Stimulated activated CD4-positive, alpha-beta T cell treated with anti-CD3 and anti-CD28 coated beads, TNF-alpha, amount 100 ng/mL, for 48 hours (primary cell): ENCODE data around the gene TPCN1.

Source experiments
- DNase-seq, 3 donors: peaks; one replicate each; pipeline ENCODE4 v3.0.0-alpha.2; 2020; ENCODE audit warnings: low read depth in 3 of 3

TPCN1 gene

DNA sequence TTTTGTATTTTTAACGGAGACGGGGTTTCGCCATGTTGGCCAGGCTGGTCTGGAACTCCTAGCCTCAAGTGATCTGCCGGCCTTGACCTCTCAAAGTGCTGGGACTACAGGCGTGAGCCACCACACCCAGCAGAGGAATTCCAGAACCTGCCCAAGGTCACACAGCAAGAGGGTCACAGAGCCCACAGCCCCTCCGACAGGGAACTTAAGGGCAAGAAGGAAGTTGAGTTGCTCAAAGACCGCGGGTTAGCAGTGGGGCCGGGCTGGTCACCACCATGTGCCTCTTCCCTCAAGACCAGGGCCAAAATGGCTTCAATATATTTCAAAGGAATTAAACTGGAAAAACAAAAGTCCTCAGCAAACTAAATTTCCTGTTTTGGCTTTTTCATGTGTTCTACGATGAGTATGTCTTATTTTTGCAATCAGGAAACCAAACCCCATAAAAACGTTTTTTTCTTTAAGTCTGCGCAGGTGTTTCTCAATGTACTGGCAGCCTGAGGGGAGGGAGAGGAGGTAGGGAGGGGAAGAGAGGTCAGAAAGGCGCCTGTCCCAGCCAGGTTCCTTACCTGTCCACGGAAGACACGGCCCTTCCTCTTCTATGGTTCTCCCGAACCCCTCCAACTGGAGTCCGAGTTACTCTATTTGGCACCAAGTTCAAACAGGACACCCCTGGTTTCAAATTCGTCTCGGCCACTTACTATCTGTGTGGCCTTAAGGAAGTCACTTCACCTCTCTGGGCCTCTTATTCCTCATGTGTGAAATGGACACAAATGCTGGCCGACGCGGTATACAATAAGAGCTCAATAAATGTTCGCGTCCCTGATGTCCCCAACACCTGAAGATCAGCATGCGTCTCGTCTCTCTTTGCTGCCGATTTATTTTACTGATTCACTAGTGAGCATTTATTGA, 112.9 kb downstream of the TPCN1 start:
- peak in 1 of 3 donors; percentile 9 for DNase-seq

DNA sequence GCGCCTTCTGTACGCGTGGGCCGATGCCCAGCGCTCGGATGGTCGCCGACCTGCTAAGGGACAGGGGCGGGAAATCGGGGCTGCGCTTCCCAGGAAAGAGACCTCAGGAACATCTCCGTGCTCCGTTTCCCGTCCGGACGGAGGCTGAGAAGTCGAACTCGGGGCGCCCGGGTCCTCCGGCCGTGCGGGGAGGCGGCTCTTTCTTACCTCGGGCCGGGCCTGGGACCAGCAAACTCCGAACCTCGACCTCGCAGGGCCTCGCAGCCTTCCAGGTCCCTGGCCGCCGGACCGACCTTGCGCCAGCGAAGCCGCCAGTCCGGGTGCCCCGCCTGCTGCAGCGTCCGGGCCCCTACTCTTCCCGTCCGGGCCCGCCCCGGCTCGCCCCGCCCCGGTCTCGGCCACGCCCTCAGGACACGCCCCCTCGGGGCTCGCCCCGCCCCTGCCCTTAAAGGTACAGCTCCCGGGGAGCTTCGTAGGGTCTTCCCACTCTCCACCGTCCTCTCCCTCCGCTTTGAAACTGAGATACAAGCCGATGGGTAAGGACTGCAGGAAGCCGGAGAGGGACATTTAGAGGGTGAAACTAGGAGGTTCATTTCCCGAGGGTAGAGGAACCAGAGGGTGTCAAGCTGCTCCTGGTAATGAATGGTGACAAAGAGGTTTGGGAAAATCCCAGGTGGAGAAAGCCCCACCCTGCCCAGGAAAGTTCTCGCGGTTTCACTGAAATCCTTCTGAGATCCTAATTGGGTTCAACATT, 113.7 kb downstream of the TPCN1 start, which contains the start of gene SLC8B1:
Gene SLC8B1 (minus strand): TSS at position 324 of the 754 bp plus-strand sequence. CDS start 2,231 bp downstream, outside the sequence.
- peak; percentile 76 to 85 (median 78) for DNase-seq

DNA sequence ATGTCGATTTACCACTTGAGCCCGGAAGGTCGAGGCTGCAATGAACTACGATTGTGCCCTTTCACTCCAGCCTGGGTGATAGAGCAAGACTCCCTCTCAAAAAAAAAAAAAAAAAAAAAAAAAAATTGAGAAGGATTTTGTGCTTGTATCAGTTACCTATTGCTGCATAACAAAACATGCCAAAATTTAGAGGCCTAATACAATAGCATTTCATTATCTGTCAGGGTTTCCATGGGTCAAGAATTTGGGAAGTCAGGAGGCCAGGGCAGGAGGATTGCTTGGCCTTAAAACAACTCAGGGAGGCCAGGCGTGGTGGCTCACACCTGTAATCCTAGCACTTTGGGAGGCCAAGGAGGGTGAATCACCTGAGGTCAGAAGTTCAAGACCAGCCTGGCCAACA, 118.3 kb downstream of the TPCN1 start:
- no peak for DNase-seq

DNA sequence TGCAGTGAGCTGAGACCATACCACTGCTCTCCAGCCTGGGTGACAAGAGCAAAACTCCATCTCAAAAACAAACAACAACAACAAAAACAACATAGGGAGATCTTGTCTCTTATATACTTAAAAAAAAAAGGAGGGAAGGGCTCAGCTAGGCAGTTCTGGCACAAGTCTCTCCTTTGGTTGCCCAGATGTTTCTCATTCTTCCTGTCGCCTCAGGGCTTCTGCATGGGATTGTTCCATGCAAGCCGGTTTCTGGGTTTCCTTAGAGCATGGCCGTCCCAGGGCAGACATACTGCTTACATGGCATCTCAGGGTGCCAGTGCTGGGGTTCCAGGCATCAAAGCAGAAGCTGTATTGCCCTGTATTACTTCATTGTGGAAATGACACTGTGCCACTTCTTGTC, 118.8 kb downstream of the TPCN1 start:
- no peak for DNase-seq

- no peak for DNase-seq
Observed at GRCh38 chr12:113341535-113341934, 120.3 kb downstream of the TPCN1 start.

- DNase-seq = no peak
Observed at GRCh38 chr12:113345318-113345717, 124.1 kb downstream of the TPCN1 start.

DNA sequence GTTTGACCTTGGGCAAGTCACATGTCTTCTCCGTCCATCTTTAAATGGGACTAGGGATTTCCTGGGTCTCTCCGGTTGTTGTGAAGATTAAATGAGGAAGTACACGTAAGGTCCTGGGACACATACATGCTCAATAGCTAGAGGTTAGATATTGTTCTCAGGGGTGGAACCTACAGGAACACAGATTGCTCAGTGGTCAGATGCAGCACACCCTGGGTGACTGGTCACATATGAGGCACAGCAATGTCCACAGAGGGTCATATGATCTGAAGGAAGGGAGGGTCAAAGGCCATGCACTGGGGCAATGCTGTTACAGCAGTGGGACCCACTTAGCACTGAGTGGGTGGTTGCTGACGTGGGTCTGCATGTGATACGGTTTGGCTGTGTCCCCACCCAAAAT, 125.1 kb downstream of the TPCN1 start:
- DNase-seq = no peak

GRCh38 chr12:113347107-113347506, 125.8 kb downstream of the TPCN1 start:
- DNase-seq = no peak

DNA sequence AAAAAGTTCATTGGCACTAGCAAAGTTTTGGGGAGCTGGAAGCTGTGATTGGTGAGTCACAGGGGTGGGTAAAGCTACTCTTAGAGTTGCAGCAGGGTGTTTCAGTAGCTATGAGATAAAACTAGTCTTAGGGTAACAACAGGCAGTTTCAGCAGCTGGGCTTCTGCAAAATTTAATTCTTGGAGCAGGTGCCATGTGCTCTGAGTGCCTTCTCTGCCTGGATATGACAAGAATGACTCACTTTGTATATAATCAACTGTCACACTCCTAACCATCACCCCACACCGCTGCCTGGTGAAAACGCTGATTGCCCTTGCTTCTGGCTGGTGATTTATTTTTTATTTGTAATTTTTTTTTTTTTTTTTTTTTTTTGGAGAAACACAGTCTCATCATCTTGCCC, 126.6 kb downstream of the TPCN1 start:
- no peak for DNase-seq
